Activated CD4-positive, alpha-beta T cell treated with anti-CD3 and anti-CD28 coated beads for 48 hours (primary cell): Measurements from ENCODE around the gene UBR1.
"Not testable (repeated sequence)": the region's sequence is repeated elsewhere in the genome, so short reads cannot be mapped to it uniquely, and the experiment has no call there.

Experiments used
- DNase-seq: peaks from one replicate; pipeline ENCODE4 v3.0.0-alpha.2; 2020

UBR1 gene

GRCh38 chr15:42893911-42894310, 211.9 kb downstream of the UBR1 start:
- not testable (repeated sequence) for DNase-seq
